Measurements from ENCODE around the gene TAF1D. TPM values are rescaled to one million over a fixed set of nuclear protein-coding genes. Genes with fewer than 3 reads are reported as not detected.
"Not testable (repeated sequence)": the region's sequence is repeated elsewhere in the genome, so short reads cannot be mapped to it uniquely, and the experiment has no call there.

Gene TAF1D
- total RNA-seq, 1 donor from 2014 or later, result 148 TPM

- intact Hi-C loops (cut with DNase I), result no loop called here
- H3K9me3 ChIP-seq, result no peaks in the 10 kb centered on the region
- H3K4me1 ChIP-seq, result no peaks in the 10 kb centered on the region
- H3K36me3 ChIP-seq, result no peaks in the 10 kb centered on the region
- H3K27me3 ChIP-seq, result no peaks in the 10 kb centered on the region
- H3K27ac ChIP-seq, result no peak overlapping the region
- no peak for DNase-seq (ENCODE audit: extremely low spot score in 2 of 2)
- TF ChIP-seq POLR2AphosphoS5 (IDR thresholded peaks at IDR 0.05; ENCODE audit: insufficient read depth in 1 of 2, low read depth in 1 of 2) (no peak), CTCF (IDR thresholded peaks at IDR 0.05) (no peak), POLR2A (IDR thresholded peaks at IDR 0.05) (no peak)
- H3K4me3 ChIP-seq, result no peak overlapping the region
Measured at GRCh38 chr11:93770160-93770559, 28.9 kb upstream of the TAF1D start.

- H3K9me3 ChIP-seq, result no peaks in the 10 kb centered on the region
- no peak for TF ChIP-seq CTCF (IDR thresholded peaks at IDR 0.05)
- no peak for TF ChIP-seq POLR2AphosphoS5 (IDR thresholded peaks at IDR 0.05; ENCODE audit: insufficient read depth in 1 of 2, low read depth in 1 of 2)
- no peak for TF ChIP-seq POLR2A (IDR thresholded peaks at IDR 0.05)
- peaks cover 0 to 4% of the 10 kb centered on the region in 2 donors for H3K36me3 ChIP-seq
- no peaks in the 10 kb centered on the region for H3K27me3 ChIP-seq
- DNase-seq (ENCODE audit: extremely low spot score in 2 of 2), result no peak
- H3K27ac ChIP-seq, result no peak overlapping the region
- H3K4me1 ChIP-seq, result no peaks in the 10 kb centered on the region
- H3K4me3 ChIP-seq, result no peak overlapping the region
- intact Hi-C loops (cut with DNase I), result no loop called here
Measured at GRCh38 chr11:93767018-93767417, 25.7 kb upstream of the TAF1D start.

GRCh38 chr11:93766504-93766903 is 25.2 kb upstream of the TAF1D start:
- Histone ChIP-seq H3K27me3 (no peaks in the 10 kb centered on the region), H3K4me1 (no peaks in the 10 kb centered on the region), H3K36me3 (peaks cover 0 to 9% of the 10 kb centered on the region in 2 donors), H3K4me3 (no peak overlapping the region), H3K27ac (no peak overlapping the region), H3K9me3 (no peaks in the 10 kb centered on the region)
- intact Hi-C loops (cut with DNase I), result no loop called here
- no peak for TF ChIP-seq POLR2AphosphoS5 (IDR thresholded peaks at IDR 0.05; ENCODE audit: insufficient read depth in 1 of 2, low read depth in 1 of 2)
- TF ChIP-seq CTCF (IDR thresholded peaks at IDR 0.05), result no peak
- TF ChIP-seq POLR2A (IDR thresholded peaks at IDR 0.05), result no peak
- no peak for DNase-seq (ENCODE audit: extremely low spot score in 2 of 2)

GRCh38 chr11:93765551-93765950 is 24.3 kb upstream of the TAF1D start:
- H3K9me3 ChIP-seq, result no peaks in the 10 kb centered on the region
- peaks cover 0 to 16% of the 10 kb centered on the region in 2 donors for H3K36me3 ChIP-seq
- H3K27ac ChIP-seq, result no peak overlapping the region
- no peaks in the 10 kb centered on the region for H3K27me3 ChIP-seq
- no peak overlapping the region for H3K4me3 ChIP-seq
- DNase-seq (ENCODE audit: extremely low spot score in 2 of 2), result no peak
- TF ChIP-seq POLR2AphosphoS5 (IDR thresholded peaks at IDR 0.05; ENCODE audit: insufficient read depth in 1 of 2, low read depth in 1 of 2), result no peak
- TF ChIP-seq POLR2A (IDR thresholded peaks at IDR 0.05), result no peak
- TF ChIP-seq CTCF (IDR thresholded peaks at IDR 0.05), result no peak
- intact Hi-C loops (cut with DNase I), result no loop called here
- H3K4me1 ChIP-seq, result no peaks in the 10 kb centered on the region

- no peaks in the 10 kb centered on the region for H3K4me1 ChIP-seq
- peaks cover 0 to 48% of the 10 kb centered on the region in 2 donors for H3K36me3 ChIP-seq
- intact Hi-C loops (cut with DNase I), result no loop called here
- no peaks in the 10 kb centered on the region for H3K9me3 ChIP-seq
- no peak overlapping the region for H3K4me3 ChIP-seq
- no peak overlapping the region for H3K27ac ChIP-seq
- DNase-seq (ENCODE audit: extremely low spot score in 2 of 2), result no peak
- H3K27me3 ChIP-seq, result no peaks in the 10 kb centered on the region
- no peak for TF ChIP-seq POLR2AphosphoS5 (IDR thresholded peaks at IDR 0.05; ENCODE audit: insufficient read depth in 1 of 2, low read depth in 1 of 2)
Measured at GRCh38 chr11:93761910-93762309, 20.6 kb upstream of the TAF1D start.

- intact Hi-C loops (cut with DNase I); H3K4me3 ChIP-seq; DNase-seq (ENCODE audit: extremely low spot score in 2 of 2); H3K27me3 ChIP-seq; H3K9me3 ChIP-seq; H3K27ac ChIP-seq; H3K4me1 ChIP-seq: not testable (repeated sequence)
- peaks cover 0 to 67% of the 10 kb centered on the region in 2 donors for H3K36me3 ChIP-seq
Measured at GRCh38 chr11:93759123-93759522, 17.8 kb upstream of the TAF1D start.
